Measurements from ENCODE around the gene STAG3.
"Not testable (repeated sequence)": the region's sequence is repeated elsewhere in the genome, so short reads cannot be mapped to it uniquely, and the experiment has no call there.

The STAG3 gene

DNA sequence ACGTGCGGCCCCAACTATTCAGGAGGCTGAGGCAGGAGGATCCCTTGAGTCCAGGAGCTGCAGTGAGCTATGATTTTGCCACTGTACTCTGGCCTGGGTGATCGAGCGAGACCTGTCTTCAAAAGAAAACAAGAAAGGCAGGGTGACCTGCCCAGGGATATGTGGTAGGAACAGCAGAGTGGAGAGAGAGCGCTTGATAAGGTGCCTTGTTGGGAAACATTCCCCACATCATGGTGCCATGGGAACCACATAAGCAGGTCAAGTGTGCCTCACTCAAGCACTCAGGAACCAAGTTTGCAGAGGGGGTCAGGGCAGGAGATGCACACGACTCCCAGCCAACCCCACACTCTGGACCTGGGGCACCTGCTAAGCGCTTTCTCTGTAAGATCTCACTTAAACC lies 79.3 kb downstream of the STAG3 start:
- Histone ChIP-seq H4K20me1 (ENCODE audit: control insufficient read depth, insufficient read depth, low read depth, low read length) (no peaks in the 10 kb centered on the region), H3K4me2 (ENCODE audit: low read length) (no peak overlapping the region), H3F3A (ENCODE audit: control insufficient read depth, insufficient read depth) (no peaks in the 10 kb centered on the region), H3K79me2 (ENCODE audit: control insufficient read depth, low read length) (no peaks in the 10 kb centered on the region), H3K27ac (ENCODE audit: low read depth, low read length) (no peak overlapping the region), H3K4me1 (ENCODE audit: control insufficient read depth, low read length) (no peaks in the 10 kb centered on the region), H3K9me3 (ENCODE audit: control insufficient read depth, insufficient read depth, low read length) (no peaks in the 10 kb centered on the region), H3K27me3 (ENCODE audit: control insufficient read depth, low read length) (no peaks in the 10 kb centered on the region), H3K4me3 (ENCODE audit: low read length) (no peak overlapping the region), H3K9me2 (replicated peaks; ENCODE audit: control insufficient read depth, low read length) (no peaks in the 10 kb centered on the region), H3K36me3 (ENCODE audit: control insufficient read depth, low read length) (no peaks in the 10 kb centered on the region)
- TF ChIP-seq, protein P1, sequence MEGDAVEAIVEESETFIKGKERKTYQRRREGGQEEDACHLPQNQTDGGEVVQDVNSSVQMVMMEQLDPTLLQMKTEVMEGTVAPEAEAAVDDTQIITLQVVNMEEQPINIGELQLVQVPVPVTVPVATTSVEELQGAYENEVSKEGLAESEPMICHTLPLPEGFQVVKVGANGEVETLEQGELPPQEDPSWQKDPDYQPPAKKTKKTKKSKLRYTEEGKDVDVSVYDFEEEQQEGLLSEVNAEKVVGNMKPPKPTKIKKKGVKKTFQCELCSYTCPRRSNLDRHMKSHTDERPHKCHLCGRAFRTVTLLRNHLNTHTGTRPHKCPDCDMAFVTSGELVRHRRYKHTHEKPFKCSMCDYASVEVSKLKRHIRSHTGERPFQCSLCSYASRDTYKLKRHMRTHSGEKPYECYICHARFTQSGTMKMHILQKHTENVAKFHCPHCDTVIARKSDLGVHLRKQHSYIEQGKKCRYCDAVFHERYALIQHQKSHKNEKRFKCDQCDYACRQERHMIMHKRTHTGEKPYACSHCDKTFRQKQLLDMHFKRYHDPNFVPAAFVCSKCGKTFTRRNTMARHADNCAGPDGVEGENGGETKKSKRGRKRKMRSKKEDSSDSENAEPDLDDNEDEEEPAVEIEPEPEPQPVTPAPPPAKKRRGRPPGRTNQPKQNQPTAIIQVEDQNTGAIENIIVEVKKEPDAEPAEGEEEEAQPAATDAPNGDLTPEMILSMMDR (IDR thresholded peaks at IDR 0.05; ENCODE audit: low read depth, low read length, poor library complexity, severe bottlenecking) = no peak
- no peak for TF ChIP-seq EZH2phosphoT487 (IDR thresholded peaks at IDR 0.05; ENCODE audit: borderline replicate concordance, low read length)

DNA sequence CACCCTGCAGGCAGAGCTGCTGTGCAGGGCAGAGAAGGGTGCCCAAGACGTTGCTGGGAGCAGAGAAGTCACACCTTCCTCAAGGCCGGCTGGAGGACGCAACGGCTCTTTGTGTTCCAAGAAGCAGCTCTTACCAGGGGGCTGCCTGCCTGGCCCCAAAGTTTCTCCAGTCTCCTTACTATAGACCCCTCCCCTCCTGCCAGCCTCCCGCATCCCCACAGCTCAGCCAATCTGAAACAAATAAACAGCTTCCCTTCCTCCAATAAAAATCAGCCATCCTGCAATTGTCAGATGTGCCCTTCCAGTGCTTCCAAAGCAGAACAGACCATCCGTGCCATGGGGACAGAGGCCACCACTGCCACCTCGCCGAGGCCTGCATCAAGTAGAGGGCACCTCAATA lies 82.3 kb downstream of the STAG3 start:
- H4K20me1 ChIP-seq (ENCODE audit: control insufficient read depth, insufficient read depth, low read depth, low read length); H3K27ac ChIP-seq (ENCODE audit: low read depth, low read length): not testable (repeated sequence)

DNA sequence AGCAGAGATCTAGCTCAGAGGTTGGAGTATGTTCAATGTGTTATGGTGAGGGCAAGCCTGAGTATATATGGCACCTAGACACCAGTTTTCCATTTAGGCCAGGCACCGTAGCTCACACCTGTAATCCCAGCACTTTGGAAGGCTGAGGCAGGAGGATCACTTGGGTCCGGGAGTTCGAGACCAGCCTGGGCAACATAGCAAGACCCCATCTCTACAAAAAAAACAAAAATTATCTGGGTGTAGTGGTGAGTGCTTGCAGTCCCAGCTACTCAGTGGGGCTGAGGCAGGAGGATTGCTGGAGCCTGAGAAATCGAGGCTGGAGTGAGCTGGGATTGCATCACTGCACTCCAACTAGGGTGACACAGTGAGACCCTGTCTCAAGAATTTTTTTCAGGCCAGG lies 85.2 kb downstream of the STAG3 start:
- H3K4me2 ChIP-seq (ENCODE audit: low read length); H3K79me2 ChIP-seq (ENCODE audit: control insufficient read depth, low read length); H3K4me1 ChIP-seq (ENCODE audit: control insufficient read depth, low read length); H3F3A ChIP-seq (ENCODE audit: control insufficient read depth, insufficient read depth); H3K27me3 ChIP-seq (ENCODE audit: control insufficient read depth, low read length); H4K20me1 ChIP-seq (ENCODE audit: control insufficient read depth, insufficient read depth, low read depth, low read length); H3K27ac ChIP-seq (ENCODE audit: low read depth, low read length); H3K36me3 ChIP-seq (ENCODE audit: control insufficient read depth, low read length); H3K9me3 ChIP-seq (ENCODE audit: control insufficient read depth, insufficient read depth, low read length); H3K9me2 ChIP-seq (replicated peaks; ENCODE audit: control insufficient read depth, low read length); H3K4me3 ChIP-seq (ENCODE audit: low read length): not testable (repeated sequence)

More for the DNA sequence above, 82.3 kb downstream of the STAG3 start:
- H3K27me3 ChIP-seq (ENCODE audit: control insufficient read depth, low read length); H3K9me3 ChIP-seq (ENCODE audit: control insufficient read depth, insufficient read depth, low read length); H3K4me1 ChIP-seq (ENCODE audit: control insufficient read depth, low read length); H3F3A ChIP-seq (ENCODE audit: control insufficient read depth, insufficient read depth); H3K4me3 ChIP-seq (ENCODE audit: low read length); H3K79me2 ChIP-seq (ENCODE audit: control insufficient read depth, low read length); H3K36me3 ChIP-seq (ENCODE audit: control insufficient read depth, low read length); H3K4me2 ChIP-seq (ENCODE audit: low read length); H3K9me2 ChIP-seq (replicated peaks; ENCODE audit: control insufficient read depth, low read length): not testable (repeated sequence)

Measured in DOHH2 (cell line).